ENCODE data around the gene KCNIP1. TPM values are rescaled to one million over a fixed set of nuclear protein-coding genes. Genes with fewer than 3 reads are reported as not detected.
A peak's percentile ranks its signal among the peaks of the same experiment; 100 is the strongest.

Gene KCNIP1
- total RNA-seq, 1 experiment from 2014 or later, result not detected

DNA sequence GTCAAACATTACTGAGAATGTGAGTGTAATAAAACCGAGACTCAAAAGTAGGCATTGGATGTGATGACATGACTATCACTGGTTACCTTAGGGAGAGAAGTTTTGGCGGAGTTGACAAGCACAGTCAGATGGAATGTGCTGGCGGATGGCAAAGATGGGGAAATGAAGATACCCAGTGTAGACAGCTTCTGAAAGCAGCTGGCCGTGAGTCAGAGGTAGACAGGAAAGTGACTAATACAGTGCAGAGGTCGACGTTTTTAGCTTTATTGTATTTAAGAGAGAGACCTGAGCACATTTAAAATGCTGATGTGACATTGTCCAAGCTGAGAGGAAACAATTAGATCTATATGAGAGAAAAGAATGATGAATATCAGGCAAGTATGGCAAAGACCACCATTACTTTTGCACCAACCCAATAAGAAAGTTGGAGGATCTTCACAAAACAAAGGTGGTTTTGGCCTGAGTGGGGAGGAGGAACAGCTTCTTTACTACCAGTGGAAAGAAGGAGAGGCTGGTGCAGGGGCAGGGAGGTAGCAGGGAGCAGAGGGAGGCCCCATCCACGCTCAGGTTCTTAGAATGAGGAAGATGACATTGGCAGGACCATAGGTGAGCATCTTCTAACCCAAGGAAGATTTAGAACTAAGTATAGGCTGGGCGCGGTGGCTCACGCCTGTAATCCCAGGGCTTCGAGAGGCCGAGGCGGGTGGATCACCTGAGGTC is 36.7 kb upstream of the KCNIP1 start:
- Mint-ChIP-seq H3K4me1 (ENCODE audit: low read depth, unreplicated experiment) (no peaks in the 10 kb centered on the region), H3K36me3 (ENCODE audit: insufficient read depth, unreplicated experiment) (no peaks in the 10 kb centered on the region), H3K4me3 (ENCODE audit: low read depth, unreplicated experiment) (no peak overlapping the region), H3K9me3 (ENCODE audit: low read depth, unreplicated experiment) (no peaks in the 10 kb centered on the region), H3K27me3 (ENCODE audit: unreplicated experiment) (no peaks in the 10 kb centered on the region), H3K27ac (ENCODE audit: unreplicated experiment) (no peak overlapping the region)
- CTCF ChIA-PET, result interaction anchor here (0.6 to 1.1 kb wide), 6 partner anchors 13 to 962 kb away, joined by 3 to 5 read pairs (median 4); no protein-coding TSS in a partner anchor
- intact Hi-C loops (cut with micrococcal nuclease; ENCODE audit: unreplicated experiment), result no loop called here
- TF ChIP-seq, protein P1, sequence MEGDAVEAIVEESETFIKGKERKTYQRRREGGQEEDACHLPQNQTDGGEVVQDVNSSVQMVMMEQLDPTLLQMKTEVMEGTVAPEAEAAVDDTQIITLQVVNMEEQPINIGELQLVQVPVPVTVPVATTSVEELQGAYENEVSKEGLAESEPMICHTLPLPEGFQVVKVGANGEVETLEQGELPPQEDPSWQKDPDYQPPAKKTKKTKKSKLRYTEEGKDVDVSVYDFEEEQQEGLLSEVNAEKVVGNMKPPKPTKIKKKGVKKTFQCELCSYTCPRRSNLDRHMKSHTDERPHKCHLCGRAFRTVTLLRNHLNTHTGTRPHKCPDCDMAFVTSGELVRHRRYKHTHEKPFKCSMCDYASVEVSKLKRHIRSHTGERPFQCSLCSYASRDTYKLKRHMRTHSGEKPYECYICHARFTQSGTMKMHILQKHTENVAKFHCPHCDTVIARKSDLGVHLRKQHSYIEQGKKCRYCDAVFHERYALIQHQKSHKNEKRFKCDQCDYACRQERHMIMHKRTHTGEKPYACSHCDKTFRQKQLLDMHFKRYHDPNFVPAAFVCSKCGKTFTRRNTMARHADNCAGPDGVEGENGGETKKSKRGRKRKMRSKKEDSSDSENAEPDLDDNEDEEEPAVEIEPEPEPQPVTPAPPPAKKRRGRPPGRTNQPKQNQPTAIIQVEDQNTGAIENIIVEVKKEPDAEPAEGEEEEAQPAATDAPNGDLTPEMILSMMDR (IDR thresholded peaks at IDR 0.05; ENCODE audit: unreplicated experiment), result no peak
- no TSS peak for BruUV-seq (replicated peaks)
- peak; percentile 36 for DNase-seq

DNA sequence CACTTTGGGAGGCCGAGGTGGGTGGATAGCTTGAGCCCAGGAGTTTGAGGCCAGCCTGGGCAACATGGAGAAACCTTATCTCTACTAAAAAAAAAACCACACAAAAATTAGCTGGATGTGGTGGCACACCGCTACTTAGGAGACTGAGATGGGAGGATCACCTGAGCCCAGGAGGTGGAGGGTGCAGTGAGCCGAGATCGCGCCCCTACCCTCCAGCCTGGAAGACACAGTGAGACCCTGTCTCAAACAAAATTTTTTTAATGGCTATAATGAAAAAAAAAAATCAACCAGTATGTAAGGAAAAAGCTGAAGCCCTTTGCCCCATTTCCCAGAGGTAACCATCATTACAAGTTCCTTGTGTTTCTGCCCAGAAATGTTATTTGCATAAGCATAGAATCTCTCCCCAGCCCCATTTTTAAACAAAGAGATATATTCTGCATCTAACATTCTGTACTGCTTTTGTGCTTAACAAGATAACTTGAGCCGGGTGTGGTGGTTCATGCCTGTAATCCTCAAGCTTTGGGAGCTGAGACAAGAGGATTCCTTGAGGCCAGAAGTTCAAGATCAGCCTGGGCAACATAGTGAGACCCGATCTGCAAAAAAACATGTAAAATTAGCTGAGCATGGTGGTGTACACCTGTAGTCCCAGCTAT is 35.1 kb upstream of the KCNIP1 start:
- Mint-ChIP-seq H3K4me1 (ENCODE audit: low read depth, unreplicated experiment) (no peaks in the 10 kb centered on the region), H3K36me3 (ENCODE audit: insufficient read depth, unreplicated experiment) (no peaks in the 10 kb centered on the region), H3K4me3 (ENCODE audit: low read depth, unreplicated experiment) (no peak overlapping the region), H3K27me3 (ENCODE audit: unreplicated experiment) (no peaks in the 10 kb centered on the region), H3K9me3 (ENCODE audit: low read depth, unreplicated experiment) (no peaks in the 10 kb centered on the region), H3K27ac (ENCODE audit: unreplicated experiment) (no peak overlapping the region)
- TF ChIP-seq, protein P1 (IDR thresholded peaks at IDR 0.05; ENCODE audit: unreplicated experiment), result no peak
- intact Hi-C loops (cut with micrococcal nuclease; ENCODE audit: unreplicated experiment), result no loop called here
- DNase-seq, result no peak
- no TSS peak for BruUV-seq (replicated peaks)
- CTCF ChIA-PET, result interaction anchor here (0.6 to 1.8 kb wide), 3 partner anchors 10 to 104 kb away, joined by 3 to 5 read pairs (median 4); no protein-coding TSS in a partner anchor

DNA sequence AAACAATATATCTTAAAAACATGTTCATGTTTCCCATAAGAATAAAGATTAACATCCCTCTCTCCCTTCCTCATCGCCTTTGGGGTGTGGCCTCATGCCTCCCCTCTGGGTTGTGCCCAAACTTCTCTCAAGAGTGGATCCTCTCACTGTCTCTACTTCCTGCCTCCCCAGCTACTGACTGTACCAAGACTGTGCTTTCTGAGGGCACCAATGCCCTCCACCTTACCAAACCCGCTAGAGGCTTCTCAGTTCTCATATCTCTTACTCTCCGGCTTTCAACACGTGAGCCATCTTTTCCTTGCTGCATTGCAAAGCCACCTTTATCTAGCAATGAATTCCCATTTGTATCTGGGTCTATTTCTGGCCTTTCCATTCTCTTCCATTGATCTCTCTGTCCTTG is 34.4 kb upstream of the KCNIP1 start:
- H3K4me3 Mint-ChIP-seq (ENCODE audit: low read depth, unreplicated experiment), result no peak overlapping the region
- no TSS peak for BruUV-seq (replicated peaks)
- CTCF ChIA-PET, result interaction anchor here (1.8 kb wide), 1 partner anchor 9 kb away, joined by 4 read pairs; no protein-coding TSS in a partner anchor
- no peak overlapping the region for H3K27ac Mint-ChIP-seq (ENCODE audit: unreplicated experiment)
- DNase-seq, result no peak
- H3K9me3 Mint-ChIP-seq (ENCODE audit: low read depth, unreplicated experiment), result no peaks in the 10 kb centered on the region
- no peaks in the 10 kb centered on the region for H3K4me1 Mint-ChIP-seq (ENCODE audit: low read depth, unreplicated experiment)
- H3K27me3 Mint-ChIP-seq (ENCODE audit: unreplicated experiment), result no peaks in the 10 kb centered on the region
- no peaks in the 10 kb centered on the region for H3K36me3 Mint-ChIP-seq (ENCODE audit: insufficient read depth, unreplicated experiment)
- intact Hi-C loops (cut with micrococcal nuclease; ENCODE audit: unreplicated experiment), result no loop called here
- TF ChIP-seq, protein P1 (IDR thresholded peaks at IDR 0.05; ENCODE audit: unreplicated experiment), result no peak

DNA sequence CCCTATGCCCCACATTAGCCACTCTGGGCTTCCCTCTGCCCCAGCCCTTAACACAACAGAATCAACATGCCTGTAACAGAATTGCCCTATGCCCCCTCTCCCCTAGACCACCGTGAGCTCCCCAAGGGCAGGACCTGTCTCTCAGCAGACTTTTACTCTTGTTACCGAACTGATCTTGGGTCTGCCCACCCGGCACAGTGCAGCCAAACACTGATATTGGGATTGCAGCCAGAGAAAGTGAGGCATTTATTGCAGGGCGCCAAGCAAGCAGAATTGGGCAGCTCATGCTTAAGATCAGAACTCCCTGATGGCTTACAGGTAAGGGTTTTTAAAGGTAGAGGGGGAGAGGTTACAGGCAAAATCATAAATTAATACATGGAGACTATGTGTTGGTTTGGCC is 33.5 kb upstream of the KCNIP1 start:
- Mint-ChIP-seq H3K27ac (ENCODE audit: unreplicated experiment) (no peak overlapping the region), H3K4me3 (ENCODE audit: low read depth, unreplicated experiment) (no peak overlapping the region), H3K36me3 (ENCODE audit: insufficient read depth, unreplicated experiment) (no peaks in the 10 kb centered on the region), H3K4me1 (ENCODE audit: low read depth, unreplicated experiment) (no peaks in the 10 kb centered on the region), H3K9me3 (ENCODE audit: low read depth, unreplicated experiment) (no peaks in the 10 kb centered on the region), H3K27me3 (ENCODE audit: unreplicated experiment) (no peaks in the 10 kb centered on the region)
- intact Hi-C loops (cut with micrococcal nuclease; ENCODE audit: unreplicated experiment), result no loop called here
- CTCF ChIA-PET, result interaction anchor here (0.5 to 0.8 kb wide), 2 partner anchors 21 to 1584 kb away, joined by 3 to 4 read pairs; no protein-coding TSS in a partner anchor
- no peak for DNase-seq
- no TSS peak for BruUV-seq (replicated peaks)
- TF ChIP-seq, protein P1 (IDR thresholded peaks at IDR 0.05; ENCODE audit: unreplicated experiment), result no peak
